DMS114 treated with DMSO at 0.1 percent for 48 hours (cell line): ENCODE measurements around the gene KRT32.

Experiments used
- DNase-seq: peaks from one replicate; lab custom pipeline; 2025; ENCODE audit not compliant: unreplicated experiment; lab: John Stamatoyannopoulos, UW

KRT32 gene

GRCh38 chr17:41466988-41467387, at the start of gene KRT32:
Gene KRT32 (minus strand): TSS chr17:41467386. CDS start chr17:41467325, 61 bp downstream.
- DNase-seq, result no peak

- DNase-seq, result no peak
Measured at GRCh38 chr17:41516830-41517283, 49.7 kb upstream of the KRT32 start.

GRCh38 chr17:41516147-41516829, 49.1 kb upstream of the KRT32 start:
- no peak for DNase-seq

- no peak for DNase-seq
Measured at GRCh38 chr17:41513168-41513547, 46.0 kb upstream of the KRT32 start.

- no peak for DNase-seq
Measured at GRCh38 chr17:41512546-41513167, 45.5 kb upstream of the KRT32 start.

- DNase-seq, result no peak
Measured at GRCh38 chr17:41511716-41512115, 44.5 kb upstream of the KRT32 start.

- DNase-seq, result no peak
Measured at GRCh38 chr17:41511116-41511515, 43.9 kb upstream of the KRT32 start.

- no peak for DNase-seq
Measured at GRCh38 chr17:41510251-41511065, 43.3 kb upstream of the KRT32 start.

GRCh38 chr17:41507315-41507880, 40.2 kb upstream of the KRT32 start:
- DNase-seq, result no peak

- no peak for DNase-seq
Measured at GRCh38 chr17:41505809-41506767, 38.9 kb upstream of the KRT32 start.

- DNase-seq, result no peak
Measured at GRCh38 chr17:41505007-41505808, 38.0 kb upstream of the KRT32 start, which contains the start of gene KRT13. Gene KRT13 (minus strand): TSS chr17:41505612. CDS start chr17:41505550, 62 bp downstream.

GRCh38 chr17:41504246-41504977, 37.2 kb upstream of the KRT32 start:
- no peak for DNase-seq

- DNase-seq, result no peak
Measured at GRCh38 chr17:41503202-41503601, 36.0 kb upstream of the KRT32 start.

GRCh38 chr17:41500131-41500911, 33.1 kb upstream of the KRT32 start:
- DNase-seq, result no peak

GRCh38 chr17:41499714-41500113, 32.5 kb upstream of the KRT32 start:
- DNase-seq, result no peak

GRCh38 chr17:41498276-41498675, 31.1 kb upstream of the KRT32 start:
- no peak for DNase-seq

- peak; percentile 16 for DNase-seq
Measured at GRCh38 chr17:41496803-41497484, 29.8 kb upstream of the KRT32 start.
